ENCODE results near the gene MKNK1. TPM values are rescaled to one million over a fixed set of nuclear protein-coding genes. Genes with fewer than 3 reads are reported as not detected.
A peak's percentile ranks its signal among the peaks of the same experiment; 100 is the strongest.

Gene MKNK1
- polyA plus RNA-seq, 1 donor (not counting 4 experiments of a cell fraction or from before 2014, with no cell fraction given), result 55.7 TPM

DNA sequence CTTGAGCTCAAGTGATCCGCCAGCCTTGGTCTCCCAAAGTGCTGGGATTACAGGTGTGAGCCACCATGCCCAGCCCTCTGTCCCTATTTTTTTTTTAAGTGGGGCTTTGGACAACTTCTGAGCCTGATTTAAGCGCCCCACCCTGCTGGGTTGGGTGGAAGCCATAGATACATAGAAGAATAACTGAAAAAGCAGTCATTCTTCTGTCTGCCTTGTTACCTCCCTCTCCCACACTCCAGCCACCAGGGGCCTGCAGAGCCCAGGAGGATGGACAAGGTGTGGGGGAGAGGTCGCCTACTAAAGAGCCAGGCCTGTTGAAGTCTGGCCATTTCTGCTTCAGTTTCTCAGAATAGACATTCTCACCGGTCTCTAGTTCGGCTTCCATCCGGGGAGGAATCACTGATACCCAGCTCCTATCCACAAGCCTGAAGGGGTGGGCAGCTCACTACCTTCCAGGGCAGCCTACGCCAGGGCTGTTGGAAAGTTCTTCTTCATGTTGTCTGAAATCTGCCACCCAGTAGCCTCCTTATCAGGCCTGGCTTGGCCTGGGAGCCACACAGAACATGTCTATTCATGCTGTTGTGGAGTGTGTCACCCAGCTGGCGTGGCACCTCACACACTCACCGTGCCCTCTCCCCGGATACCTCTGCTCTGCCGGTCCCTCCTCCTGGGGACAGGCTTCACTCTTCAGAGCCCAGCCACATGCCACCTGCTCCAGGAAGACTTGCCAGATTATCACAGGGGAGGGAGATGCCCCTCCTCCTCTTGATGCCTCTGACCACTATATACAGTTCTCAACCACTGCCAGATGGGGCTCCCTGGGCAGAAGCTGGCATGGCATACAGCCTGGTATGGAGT lies 80.3 kb downstream of the MKNK1 start:
- dilution Hi-C loops (cut with MboI; ENCODE audit: extremely low pct_ligation_motif_present, low sequenced_read_pairs), result no loop called here
- H3K4me3 ChIP-seq (ENCODE audit: control insufficient read depth in 2 of 3, extremely low read depth in 1 of 3, insufficient read depth in 2 of 3, low read depth in 1 of 3, low read length in 3 of 3), result no peak overlapping the region
- TF ChIP-seq EZH2 (IDR thresholded peaks at IDR 0.05; ENCODE audit: low read length), result no peak
- TF ChIP-seq, protein P1, sequence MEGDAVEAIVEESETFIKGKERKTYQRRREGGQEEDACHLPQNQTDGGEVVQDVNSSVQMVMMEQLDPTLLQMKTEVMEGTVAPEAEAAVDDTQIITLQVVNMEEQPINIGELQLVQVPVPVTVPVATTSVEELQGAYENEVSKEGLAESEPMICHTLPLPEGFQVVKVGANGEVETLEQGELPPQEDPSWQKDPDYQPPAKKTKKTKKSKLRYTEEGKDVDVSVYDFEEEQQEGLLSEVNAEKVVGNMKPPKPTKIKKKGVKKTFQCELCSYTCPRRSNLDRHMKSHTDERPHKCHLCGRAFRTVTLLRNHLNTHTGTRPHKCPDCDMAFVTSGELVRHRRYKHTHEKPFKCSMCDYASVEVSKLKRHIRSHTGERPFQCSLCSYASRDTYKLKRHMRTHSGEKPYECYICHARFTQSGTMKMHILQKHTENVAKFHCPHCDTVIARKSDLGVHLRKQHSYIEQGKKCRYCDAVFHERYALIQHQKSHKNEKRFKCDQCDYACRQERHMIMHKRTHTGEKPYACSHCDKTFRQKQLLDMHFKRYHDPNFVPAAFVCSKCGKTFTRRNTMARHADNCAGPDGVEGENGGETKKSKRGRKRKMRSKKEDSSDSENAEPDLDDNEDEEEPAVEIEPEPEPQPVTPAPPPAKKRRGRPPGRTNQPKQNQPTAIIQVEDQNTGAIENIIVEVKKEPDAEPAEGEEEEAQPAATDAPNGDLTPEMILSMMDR (optimal IDR thresholded peaks at IDR 0.05 in 1 of 3, IDR thresholded peaks at IDR 0.05 in 1 of 3, conservative IDR thresholded peaks at IDR 0.05 in 1 of 3; ENCODE audit: extremely low read depth in 1 of 3, insufficient read depth in 2 of 3, low read length in 3 of 3), result no peak
- no peak overlapping the region for H3K9ac ChIP-seq (ENCODE audit: control insufficient read depth, extremely low read depth, insufficient read depth, low read length)
- DNase-seq (ENCODE audit: low read depth, low spot score), result no peak
- no peaks in the 10 kb centered on the region for H3K9me1 ChIP-seq (ENCODE audit: control insufficient read depth, extremely low read depth, insufficient read depth, low read length)
- no peaks in the 10 kb centered on the region for H3K79me2 ChIP-seq (ENCODE audit: control insufficient read depth, insufficient read depth, low read length)
- H3K27me3 ChIP-seq (ENCODE audit: control insufficient read depth, extremely low read depth, insufficient read depth, low read length), result peaks cover 5% of the 10 kb centered on the region
- H3K27ac ChIP-seq (ENCODE audit: control insufficient read depth, insufficient read depth, low read length), result no peak overlapping the region
- no peaks in the 10 kb centered on the region for H4K20me1 ChIP-seq (ENCODE audit: control insufficient read depth, extremely low read depth, insufficient read depth, low read length)
- no peak overlapping the region for H2AFZ ChIP-seq (ENCODE audit: control insufficient read depth, low read length)
- peaks cover 40% of the 10 kb centered on the region for H3K4me1 ChIP-seq (ENCODE audit: control insufficient read depth, extremely low read depth, insufficient read depth, low read length)
- H3K36me3 ChIP-seq (ENCODE audit: control insufficient read depth in 2 of 2, extremely low read depth in 1 of 2, insufficient read depth in 2 of 2, low read length in 2 of 2), result no peaks in the 10 kb centered on the region
- peak; percentile 84 for FAIRE-seq
- H3K4me2 ChIP-seq (ENCODE audit: control insufficient read depth, extremely low read depth, insufficient read depth, low read depth, low read length), result peak overlapping the region; percentile 6
- no peaks in the 10 kb centered on the region for H3K9me3 ChIP-seq (ENCODE audit: control insufficient read depth, low read depth, low read length)

GRCh38 chr1:46522969-46523320 lies 81.1 kb downstream of the MKNK1 start:
- H3K9me3 ChIP-seq (ENCODE audit: control insufficient read depth, low read depth, low read length), result no peaks in the 10 kb centered on the region
- H3K27me3 ChIP-seq (ENCODE audit: control insufficient read depth, extremely low read depth, insufficient read depth, low read length), result no peaks in the 10 kb centered on the region
- peak overlapping the region; percentile 65 for H3K4me2 ChIP-seq (ENCODE audit: control insufficient read depth, extremely low read depth, insufficient read depth, low read depth, low read length)
- H3K9ac ChIP-seq (ENCODE audit: control insufficient read depth, extremely low read depth, insufficient read depth, low read length), result peak overlapping the region; percentile 31
- no peaks in the 10 kb centered on the region for H3K79me2 ChIP-seq (ENCODE audit: control insufficient read depth, insufficient read depth, low read length)
- TF ChIP-seq, protein P1 (optimal IDR thresholded peaks at IDR 0.05 in 1 of 3, IDR thresholded peaks at IDR 0.05 in 1 of 3, conservative IDR thresholded peaks at IDR 0.05 in 1 of 3; ENCODE audit: extremely low read depth in 1 of 3, insufficient read depth in 2 of 3, low read length in 3 of 3), result no peak
- TF ChIP-seq EZH2 (IDR thresholded peaks at IDR 0.05; ENCODE audit: low read length), result no peak
- FAIRE-seq (no peak), DNase-seq (ENCODE audit: low read depth, low spot score) (no peak)
- H3K27ac ChIP-seq (ENCODE audit: control insufficient read depth, insufficient read depth, low read length), result peak overlapping the region; percentile 12
- no peak overlapping the region for H2AFZ ChIP-seq (ENCODE audit: control insufficient read depth, low read length)
- H4K20me1 ChIP-seq (ENCODE audit: control insufficient read depth, extremely low read depth, insufficient read depth, low read length), result no peaks in the 10 kb centered on the region
- no peaks in the 10 kb centered on the region for H3K9me1 ChIP-seq (ENCODE audit: control insufficient read depth, extremely low read depth, insufficient read depth, low read length)
- peaks cover 40% of the 10 kb centered on the region for H3K4me1 ChIP-seq (ENCODE audit: control insufficient read depth, extremely low read depth, insufficient read depth, low read length)
- H3K4me3 ChIP-seq (ENCODE audit: control insufficient read depth in 2 of 3, extremely low read depth in 1 of 3, insufficient read depth in 2 of 3, low read depth in 1 of 3, low read length in 3 of 3), result no peak overlapping the region
- dilution Hi-C loops (cut with MboI; ENCODE audit: extremely low pct_ligation_motif_present, low sequenced_read_pairs), result no loop called here
- no peaks in the 10 kb centered on the region for H3K36me3 ChIP-seq (ENCODE audit: control insufficient read depth in 2 of 2, extremely low read depth in 1 of 2, insufficient read depth in 2 of 2, low read length in 2 of 2)
